Naive thymus-derived CD4-positive, alpha-beta T cell (primary cell): Measurements from ENCODE around the gene ZNF587B. TPM values are rescaled to one million over a fixed set of nuclear protein-coding genes. Genes with fewer than 3 reads are reported as not detected.
"Not testable (repeated sequence)": the region's sequence is repeated elsewhere in the genome, so short reads cannot be mapped to it uniquely, and the experiment has no call there.

Experiments
- ATAC-seq: fragments of 150-1000 bp; cut with Tn5 transposase; 2 replicates; pipeline ENCODE4 v1.10.0; 2021; ENCODE audit warnings: mild to moderate bottlenecking, moderate library complexity
- CTCF ChIA-PET: fragments of 350-600 bp; sonication (Branson Sonifier 250); formaldehyde crosslinking; loops from one replicate; lab custom pipeline; 2021; ENCODE audit warnings: antibody characterized with exemption; lab: Charles Lee
- POLR2A ChIA-PET: fragments of 350-600 bp; sonication (Branson Sonifier 250); formaldehyde crosslinking; loops from one replicate; lab custom pipeline; 2021; ENCODE audit warnings: antibody characterized with exemption, inconsistent platforms; lab: Charles Lee
- DNase-seq, 9 donors: peaks; one replicate each; pipeline versions ENCODE4 v3.0.0 to v3.0.0-alpha.2; 2020 to 2022; ENCODE audit warnings: mixed read lengths in 1 of 9
- H3K27ac ChIP-seq: one replicate; pipeline ENCODE4 v1.7.0; 2013; ENCODE audit warnings: mild to moderate bottlenecking, low read depth, low read length, moderate library complexity
- H3K27me3 ChIP-seq, 2 donors: one replicate each; pipeline ENCODE4 v1.7.0; 2013; ENCODE audit warnings: low read length in 2 of 2, mild to moderate bottlenecking in 2 of 2, moderate library complexity in 2 of 2; ENCODE audit not compliant: control insufficient read depth in 2 of 2, insufficient read depth in 2 of 2
- H3K36me3 ChIP-seq, 3 experiments: 1 replicate in 2 of 3; 2 replicates in 1 of 3; pipeline ENCODE4 v1.7.0; 2013; ENCODE audit warnings: low read length in 3 of 3, mild to moderate bottlenecking in 3 of 3, moderate library complexity in 1 of 3; ENCODE audit not compliant: insufficient read depth in 3 of 3, control insufficient read depth in 2 of 3
- H3K4me1 ChIP-seq, 2 donors: one replicate each; pipeline ENCODE4 v1.7.0; 2013; ENCODE audit warnings: low read length in 2 of 2, mild to moderate bottlenecking in 2 of 2, moderate library complexity in 1 of 2; ENCODE audit not compliant: control insufficient read depth in 2 of 2, insufficient read depth in 2 of 2
- H3K4me3 ChIP-seq: 2 replicates; pipeline ENCODE4 v1.7.0; 2013; ENCODE audit warnings: mild to moderate bottlenecking, low read length
- H3K9me3 ChIP-seq, 3 experiments: 1 replicate in 2 of 3; 2 replicates in 1 of 3; pipeline ENCODE4 v1.7.0; 2013; ENCODE audit warnings: low read length in 3 of 3; ENCODE audit not compliant: control insufficient read depth in 2 of 3
- H3K27ac Mint-ChIP-seq, 9 donors: one replicate each; pipeline ENCODE4 v1.8.0; 2020 to 2022; ENCODE audit warnings: mixed read lengths in 9 of 9, mild to moderate bottlenecking in 8 of 9, moderate library complexity in 5 of 9, inconsistent platforms in 2 of 9
- H3K27me3 Mint-ChIP-seq, 5 donors: one replicate each; pipeline ENCODE4 v1.8.0; 2021 to 2022; ENCODE audit warnings: mixed read lengths in 5 of 5, mild to moderate bottlenecking in 1 of 5
- H3K36me3 Mint-ChIP-seq, 5 donors: one replicate each; pipeline ENCODE4 v1.8.0; 2020 to 2022; ENCODE audit warnings: mixed read lengths in 5 of 5, mild to moderate bottlenecking in 3 of 5, inconsistent platforms in 1 of 5
- H3K4me1 Mint-ChIP-seq, 7 donors: one replicate each; pipeline ENCODE4 v1.8.0; 2020 to 2022; ENCODE audit warnings: mixed read lengths in 7 of 7, mild to moderate bottlenecking in 3 of 7, inconsistent platforms in 1 of 7
- H3K4me3 Mint-ChIP-seq, 10 donors: one replicate each; pipeline ENCODE4 v1.8.0; 2020 to 2022; ENCODE audit warnings: mild to moderate bottlenecking in 10 of 10, mixed read lengths in 10 of 10, moderate library complexity in 6 of 10, inconsistent platforms in 2 of 10
- H3K9me3 Mint-ChIP-seq, 11 donors: one replicate each; pipeline ENCODE4 v1.8.0; 2020 to 2022; ENCODE audit warnings: mixed read lengths in 11 of 11, mild to moderate bottlenecking in 4 of 11, inconsistent platforms in 1 of 11, moderate library complexity in 1 of 11
- intact Hi-C, 2 donors: fragments of 100-400 bp; cut with micrococcal nuclease; formaldehyde crosslinking; loops; one replicate each; pipeline ENCODE4 v1.15.1; 2023
- polyA plus RNA-seq, 2 donors: library from polyadenylated mRNA; unstranded; fragments of 300-500 nt; fragmentation: Illumina TruSeq; gene quantifications; one replicate each; pipeline ENCODE4 v1.2.3, GENCODE V29; 2021
- total RNA-seq, 6 experiments: library from RNA in 5 of 6; stranded (reverse) in 5 of 6; gene quantifications; 1 replicate in 5 of 6; 2 replicates in 1 of 6; pipeline ENCODE4 v1.2.3 and lab custom pipeline; 2021 to 2026

Gene ZNF587B
- total RNA-seq (10 to 100 TPM; 18.9 to 32.3 (median 24.0) TPM), polyA plus RNA-seq (1 to 10 TPM; 1.7 to 2.9 TPM), total RNA-seq (lab: John Stamatoyannopoulos, UW) (49.0 reads per million, percentile 71 among the genes with 10 or more reads in this experiment)

GRCh38 chr19:57830071-57830602 lies at the start of gene ZNF587B:
Gene ZNF587B (plus strand): TSS chr19:57830299. CDS start chr19:57830529, 230 bp downstream.
- Mint-ChIP-seq H3K27me3 (no peaks in the 10 kb centered on the region), H3K27ac (peak within 1 kb of the TSS in 5 of 9 donors; percentile 18 to 57 (median 29)), H3K4me3 (peak within 1 kb of the TSS in 2 of 10 donors; percentile 9 to 36), H3K4me1 (peaks cover 8 to 41% (median 23%) of the 10 kb centered on the region in 7 donors), H3K36me3 (peaks cover 6 to 42% (median 38%) of the 10 kb centered on the region in 5 donors), H3K9me3 (peaks cover 0 to 7% (median 0%) of the 10 kb centered on the region in 11 donors)
- DNase-seq (peak in 4 of 9 donors; percentile 14 to 21 (median 17)), ATAC-seq (peak; percentile 66)
- ChIA-PET POLR2A (interaction anchor here (0.7 kb wide), 1 partner anchor 527 kb away, joined by 3 read pairs; no protein-coding TSS in a partner anchor), CTCF (no interaction called here)
- intact Hi-C loops, result no loop called here
- H3K4me1 ChIP-seq, result no peaks in the 10 kb centered on the region
- H3K9me3 ChIP-seq, result no peaks in the 10 kb centered on the region
- no peak within 1 kb of the TSS for H3K27ac ChIP-seq
- no peak within 1 kb of the TSS for H3K4me3 ChIP-seq
- H3K36me3 ChIP-seq, result no peaks in the 10 kb centered on the region
- H3K27me3 ChIP-seq, result no peaks in the 10 kb centered on the region

GRCh38 chr19:57786286-57786685 lies 43.8 kb upstream of the ZNF587B start:
- peak overlapping the region in 2 of 9 donors; percentile 36 to 57 for H3K27ac Mint-ChIP-seq
- POLR2A ChIA-PET, result interaction anchor here (1.5 to 1.7 kb wide), 2 partner anchors 17 to 23 kb away, joined by 4 read pairs; partner anchors contain the start of gene ZNF586
- H3K4me1 Mint-ChIP-seq, result peaks cover 0 to 8% (median 3%) of the 10 kb centered on the region in 7 donors
- DNase-seq, result no peak
- no peak for ATAC-seq
- Histone ChIP-seq H3K36me3 (peaks cover 0 to 36% (median 9%) of the 10 kb centered on the region in 3 experiments), H3K4me3 (no peak overlapping the region), H3K27me3 (no peaks in the 10 kb centered on the region), H3K9me3 (peaks cover 0 to 79% (median 38%) of the 10 kb centered on the region in 3 experiments), H3K4me1 (no peaks in the 10 kb centered on the region), H3K27ac (no peak overlapping the region)
- CTCF ChIA-PET, result no interaction called here
- peaks cover 5 to 82% (median 57%) of the 10 kb centered on the region in 11 donors for H3K9me3 Mint-ChIP-seq
- intact Hi-C loops, result no loop called here
- H3K36me3 Mint-ChIP-seq, result peaks cover 32 to 66% (median 61%) of the 10 kb centered on the region in 5 donors
- H3K4me3 Mint-ChIP-seq, result no peak overlapping the region
- H3K27me3 Mint-ChIP-seq, result no peaks in the 10 kb centered on the region

GRCh38 chr19:57786906-57787305 lies 43.2 kb upstream of the ZNF587B start:
- H3K4me1 ChIP-seq, result no peaks in the 10 kb centered on the region
- ATAC-seq (no peak), DNase-seq (no peak)
- no peaks in the 10 kb centered on the region for H3K27me3 ChIP-seq
- Mint-ChIP-seq H3K9me3 (peaks cover 5 to 82% (median 58%) of the 10 kb centered on the region in 11 donors), H3K4me3 (peak overlapping the region in 1 of 10 donors; percentile 38), H3K27me3 (no peaks in the 10 kb centered on the region), H3K36me3 (peaks cover 32 to 67% (median 60%) of the 10 kb centered on the region in 5 donors), H3K27ac (peak overlapping the region in 1 of 9 donors; percentile 57), H3K4me1 (peaks cover 0 to 8% (median 3%) of the 10 kb centered on the region in 7 donors)
- intact Hi-C loops, result no loop called here
- H3K4me3 ChIP-seq, result no peak overlapping the region
- H3K27ac ChIP-seq, result no peak overlapping the region
- ChIA-PET CTCF (no interaction called here), POLR2A (interaction anchor here (1.7 kb wide), 1 partner anchor 18 kb away, joined by 4 read pairs; the partner anchor contains the start of gene ZNF586)
- peaks cover 0 to 77% (median 33%) of the 10 kb centered on the region in 3 experiments for H3K9me3 ChIP-seq
- peaks cover 0 to 40% (median 9%) of the 10 kb centered on the region in 3 experiments for H3K36me3 ChIP-seq

- no peaks in the 10 kb centered on the region for H3K4me1 ChIP-seq
- ChIA-PET POLR2A (no interaction called here), CTCF (no interaction called here)
- H3K4me3 ChIP-seq, result no peak overlapping the region
- peaks cover 32 to 68% (median 62%) of the 10 kb centered on the region in 5 donors for H3K36me3 Mint-ChIP-seq
- intact Hi-C loops, result no loop called here
- H3K4me3 Mint-ChIP-seq, result peak overlapping the region in 1 of 10 donors; percentile 37
- no peaks in the 10 kb centered on the region for H3K27me3 ChIP-seq
- H3K4me1 Mint-ChIP-seq, result peaks cover 0 to 8% (median 3%) of the 10 kb centered on the region in 7 donors
- ATAC-seq (no peak), DNase-seq (no peak)
- no peaks in the 10 kb centered on the region for H3K27me3 Mint-ChIP-seq
- H3K27ac Mint-ChIP-seq, result no peak overlapping the region
- peaks cover 6 to 85% (median 58%) of the 10 kb centered on the region in 11 donors for H3K9me3 Mint-ChIP-seq
- H3K9me3 ChIP-seq, result peaks cover 0 to 75% (median 32%) of the 10 kb centered on the region in 3 experiments
- H3K36me3 ChIP-seq, result peaks cover 0 to 46% (median 9%) of the 10 kb centered on the region in 3 experiments
- H3K27ac ChIP-seq, result no peak overlapping the region
These were observed 41.9 kb upstream of the ZNF587B start for GRCh38 chr19:57788114-57788692.

- H3K4me3 ChIP-seq, result no peak overlapping the region
- Mint-ChIP-seq H3K4me3 (no peak overlapping the region), H3K4me1 (peaks cover 0 to 8% (median 3%) of the 10 kb centered on the region in 7 donors), H3K27ac (no peak overlapping the region), H3K27me3 (no peaks in the 10 kb centered on the region), H3K9me3 (peaks cover 9 to 89% (median 58%) of the 10 kb centered on the region in 11 donors), H3K36me3 (peaks cover 32 to 77% (median 71%) of the 10 kb centered on the region in 5 donors)
- H3K4me1 ChIP-seq, result no peaks in the 10 kb centered on the region
- CTCF ChIA-PET, result no interaction called here
- H3K9me3 ChIP-seq, result peaks cover 0 to 80% (median 30%) of the 10 kb centered on the region in 3 experiments
- ATAC-seq (no peak), DNase-seq (no peak)
- peaks cover 0 to 46% (median 9%) of the 10 kb centered on the region in 3 experiments for H3K36me3 ChIP-seq
- intact Hi-C loops, result no loop called here
- no peak overlapping the region for H3K27ac ChIP-seq
- H3K27me3 ChIP-seq, result no peaks in the 10 kb centered on the region
- POLR2A ChIA-PET, result no interaction called here
These were observed 40.8 kb upstream of the ZNF587B start for GRCh38 chr19:57789288-57789687.

GRCh38 chr19:57796580-57796979 lies 33.5 kb upstream of the ZNF587B start:
- Mint-ChIP-seq H3K9me3 (peaks cover 3 to 56% (median 14%) of the 10 kb centered on the region in 11 donors), H3K4me1 (peaks cover 0 to 13% (median 5%) of the 10 kb centered on the region in 7 donors), H3K36me3 (peaks cover 12 to 65% (median 56%) of the 10 kb centered on the region in 5 donors)
- POLR2A ChIA-PET, H3K27me3 Mint-ChIP-seq, ATAC-seq, CTCF ChIA-PET, H3K4me3 Mint-ChIP-seq, H3K27ac Mint-ChIP-seq, DNase-seq, intact Hi-C loops, H3K4me1 ChIP-seq, H3K4me3 ChIP-seq, H3K27ac ChIP-seq, H3K27me3 ChIP-seq: not testable (repeated sequence)
- Histone ChIP-seq H3K36me3 (peaks cover 0 to 25% (median 4%) of the 10 kb centered on the region in 3 experiments), H3K9me3 (peaks cover 0 to 17% (median 0%) of the 10 kb centered on the region in 3 experiments)
